GM18508 (cell line): ENCODE results near the gene RMI1.
"Not testable (repeated sequence)": the region's sequence is repeated elsewhere in the genome, so short reads cannot be mapped to it uniquely, and the experiment has no call there.

Experiments used
- ATAC-seq: cut with Tn5 transposase; IDR thresholded peaks from one replicate; pipeline ENCODE4 v1.9.1; 2021; ENCODE audit warnings: moderate number of reproducible peaks; ENCODE audit not compliant: insufficient read depth, unreplicated experiment

RMI1 gene

DNA sequence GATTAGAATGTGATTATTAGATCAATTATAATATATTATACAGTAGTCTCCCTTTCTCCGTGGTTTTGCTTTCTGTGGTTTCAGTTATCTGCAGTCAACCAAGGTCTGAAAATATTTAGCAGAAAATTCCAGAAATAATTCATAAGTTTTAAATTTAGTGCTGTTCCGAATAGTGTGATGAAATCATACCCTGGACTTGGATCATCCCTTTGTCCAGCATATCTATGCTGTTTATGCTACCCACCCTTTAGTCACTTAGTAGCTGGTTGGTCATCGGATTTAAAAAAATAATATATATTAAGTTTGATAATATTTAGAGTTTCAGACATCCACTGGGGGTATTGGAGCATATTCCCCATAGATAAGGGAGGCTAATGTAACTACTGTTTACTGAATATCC is 19.6 kb downstream of the RMI1 start:
- no peak for ATAC-seq

GRCh38 chr9:84001621-84002020 is 21.0 kb downstream of the RMI1 start:
- ATAC-seq = no peak

DNA sequence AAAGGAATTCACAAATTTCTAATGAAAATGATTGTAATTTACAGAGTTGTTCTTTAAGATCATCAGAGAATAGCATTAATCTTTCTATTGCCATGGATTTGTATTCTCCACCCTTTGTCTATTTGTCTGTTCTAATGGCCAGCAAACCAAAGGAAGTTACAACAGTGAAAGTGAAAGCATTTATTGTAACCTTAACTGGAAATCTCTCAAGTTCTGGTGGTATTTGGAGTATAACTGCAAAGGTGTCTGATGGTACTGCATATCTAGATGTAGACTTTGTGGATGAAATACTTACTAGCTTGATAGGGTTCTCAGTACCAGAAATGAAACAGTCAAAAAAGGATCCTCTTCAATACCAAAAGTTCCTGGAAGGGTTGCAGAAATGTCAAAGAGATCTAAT is 21.7 kb downstream of the RMI1 start:
- peak; percentile 63 for ATAC-seq

DNA sequence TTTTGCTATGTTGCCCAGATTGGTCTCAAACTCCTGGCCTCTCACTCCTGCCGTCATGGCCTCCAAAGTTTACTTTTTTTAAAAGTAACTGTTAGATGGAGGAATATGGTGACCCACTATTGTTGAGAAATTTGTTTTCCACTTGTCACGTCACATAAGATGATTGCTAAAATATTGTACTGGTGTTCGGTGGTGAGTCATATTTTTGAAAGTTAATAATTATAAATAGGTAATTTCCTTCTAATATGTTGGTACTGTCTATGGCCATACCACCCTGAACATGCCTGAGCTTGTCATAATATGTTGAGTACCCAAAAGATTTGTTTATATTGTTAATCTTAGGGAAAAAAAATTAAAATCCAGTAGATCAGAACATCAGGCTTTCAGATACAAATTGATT is 22.6 kb downstream of the RMI1 start:
- ATAC-seq = no peak

DNA sequence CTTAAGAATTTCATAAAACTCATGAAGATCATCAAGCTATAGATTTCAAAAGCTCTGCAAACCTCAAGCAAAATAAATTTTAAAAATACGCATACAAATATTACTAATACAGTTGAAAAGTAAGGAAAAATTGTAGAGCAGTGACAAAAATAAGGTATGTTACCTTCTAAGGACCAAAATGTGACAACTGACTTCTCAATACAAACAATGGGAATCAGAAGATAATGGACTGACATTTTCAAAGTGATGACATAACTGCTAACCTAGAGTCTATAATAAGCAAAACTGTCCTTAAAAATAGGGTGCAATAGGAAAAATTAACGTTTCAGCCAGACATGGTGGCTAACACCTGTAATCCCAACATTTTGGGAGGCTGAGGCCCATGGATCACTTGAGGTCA is 27.1 kb downstream of the RMI1 start:
- no peak for ATAC-seq

- no peak for ATAC-seq
Measured at GRCh38 chr9:84024041-84024575, 43.5 kb downstream of the RMI1 start.

DNA sequence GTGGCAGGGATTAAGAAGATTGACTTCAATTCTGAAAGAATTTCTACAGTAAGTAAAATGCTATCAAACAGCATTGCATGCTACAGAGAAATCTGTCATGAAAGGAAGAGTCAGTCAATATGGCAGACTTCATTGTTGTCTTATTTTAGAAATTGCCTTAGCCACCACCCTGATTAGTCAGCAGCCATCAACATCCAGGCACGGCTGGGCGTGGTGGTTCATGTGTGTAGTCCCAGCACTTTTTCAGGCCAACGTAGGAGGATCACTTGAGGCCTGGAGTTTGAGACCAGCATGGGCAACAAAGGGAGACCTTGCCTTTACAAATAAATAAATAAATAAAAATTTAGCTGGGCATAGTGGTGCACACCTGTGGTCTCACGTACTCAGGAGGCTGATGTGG is 46.6 kb downstream of the RMI1 start:
- no peak for ATAC-seq

DNA sequence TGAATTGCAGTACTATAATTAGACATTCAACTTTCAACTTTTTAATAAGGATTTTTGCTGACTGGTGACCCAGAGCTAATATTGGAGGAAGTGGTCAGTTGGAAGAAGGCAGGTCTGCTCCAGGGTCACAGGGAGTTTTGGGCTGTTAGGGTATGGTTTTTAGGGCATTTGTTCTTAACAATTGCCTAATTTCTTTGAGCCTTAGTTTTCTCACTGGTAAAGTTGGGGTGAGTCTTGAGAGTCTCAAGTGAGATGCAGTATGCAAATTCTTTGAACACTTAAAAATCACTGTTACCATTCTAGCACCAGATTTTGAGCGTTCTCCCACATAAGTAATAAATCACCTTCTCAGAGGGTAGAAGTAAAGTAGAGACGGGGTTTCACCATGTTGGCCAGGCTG is 50.9 kb downstream of the RMI1 start:
- ATAC-seq = no peak

DNA sequence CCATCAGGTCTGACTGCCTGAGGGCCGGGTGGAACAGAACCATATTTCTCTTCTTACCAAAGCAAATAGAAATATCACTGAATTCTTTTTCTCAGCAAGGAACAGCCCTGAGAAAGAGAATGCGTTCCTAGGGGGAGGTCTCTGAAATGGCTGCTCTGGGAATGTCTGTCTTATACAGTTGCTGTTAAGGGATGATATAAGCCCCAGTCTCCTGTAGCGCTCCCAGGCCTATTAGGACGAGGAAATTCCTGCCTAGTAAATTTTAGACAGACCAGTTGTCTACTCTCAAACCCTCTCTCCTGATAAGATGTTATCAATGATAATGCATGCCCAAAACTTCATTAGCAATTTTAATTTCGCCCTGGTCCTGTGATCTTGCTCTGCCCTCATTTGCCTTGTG is 61.3 kb downstream of the RMI1 start:
- ATAC-seq = not testable (repeated sequence)

- no peak for ATAC-seq
Measured at GRCh38 chr9:84045481-84046097, 65.0 kb downstream of the RMI1 start.
